Endothelial cell of umbilical vein (primary cell): ENCODE data around the gene SH3GL3. TPM values are rescaled to one million over a fixed set of nuclear protein-coding genes. Genes with fewer than 3 reads are reported as not detected.

Experiments
- Bru-seq: library from RNA; stranded (reverse); fragments of 400-500 nt; gene quantifications from one replicate; lab custom pipeline; 2021; lab: Mats Ljungman, UMichigan
- BruChase-seq, 2 experiments: library from RNA; stranded (reverse); fragments of 400-500 nt; gene quantifications; one replicate each; lab custom pipeline; 2021; lab: Mats Ljungman, UMichigan
- BruUV-seq: library from RNA; stranded (reverse); fragments of 400-500 nt; replicated peaks from 2 replicates; lab custom pipeline; 2021; lab: Mats Ljungman, UMichigan
- CTCF ChIA-PET: fragments of 300-600, 350-600 bp; sonication (Branson Sonifier 250); formaldehyde crosslinking; loops from one replicate; lab custom pipeline; 2021; ENCODE audit warnings: antibody characterized with exemption, inconsistent platforms; lab: Charles Lee
- POLR2A ChIA-PET: fragments of 300-600, 350-600 bp; sonication (Branson Sonifier 250); formaldehyde crosslinking; loops from one replicate; lab custom pipeline; 2021; ENCODE audit warnings: antibody characterized with exemption, inconsistent platforms; lab: Charles Lee
- DNase-seq: peaks from one replicate; pipeline ENCODE4 v3.0.0-alpha.2; 2011; ENCODE audit warnings: low read depth, low spot score
- FAIRE-seq: peaks from 2 replicates; lab custom pipeline; 2011; peaks lifted over from hg19 to GRCh38; lab: Jason Lieb, UNC
- H2AFZ ChIP-seq: 2 replicates; pipeline ENCODE4 v1.6.0; 2012; ENCODE audit warnings: low read depth, low read length, control low read depth, inconsistent platforms
- H3K27ac ChIP-seq: 2 replicates; pipeline ENCODE4 v1.5.1; 2011; ENCODE audit warnings: low read depth, mild to moderate bottlenecking, control low read depth, low read length, moderate library complexity; ENCODE audit not compliant: insufficient read depth
- H3K27me3 ChIP-seq, 2 experiments: 2 replicates each; pipeline versions ENCODE4 v1.6.0 to v1.6.1; 2011; ENCODE audit warnings: low read length in 2 of 2, mixed read lengths in 1 of 2; ENCODE audit not compliant: control insufficient read depth in 2 of 2, insufficient read depth in 2 of 2
- H3K36me3 ChIP-seq, 2 experiments: 2 replicates in 1 of 2; 3 replicates in 1 of 2; pipeline ENCODE4 v1.5.1; 2011; ENCODE audit warnings: low read length in 2 of 2, mild to moderate bottlenecking in 1 of 2, moderate library complexity in 1 of 2; ENCODE audit not compliant: control insufficient read depth in 2 of 2, insufficient read depth in 2 of 2; ENCODE audit errors: extremely low read depth in 1 of 2
- H3K4me1 ChIP-seq: 3 replicates; pipeline ENCODE4 v1.5.1; 2011; ENCODE audit warnings: mild to moderate bottlenecking, low read length; ENCODE audit not compliant: control insufficient read depth, insufficient read depth; ENCODE audit errors: extremely low read depth
- H3K4me2 ChIP-seq: 2 replicates; pipeline ENCODE4 v1.6.1; 2011; ENCODE audit warnings: low read length, control low read depth, mixed read lengths; ENCODE audit not compliant: insufficient read depth
- H3K4me3 ChIP-seq, 3 experiments: fragments of 200-600 bp in 1 of 3; sonication (generic), shearing (Covaris generic) in 1 of 3; replicated peaks in 1 of 3; 2 replicates each; pipeline ENCODE4 v1.5.1; 2011 to 2016; ENCODE audit warnings: control low read depth in 3 of 3, low read length in 3 of 3, mild to moderate bottlenecking in 2 of 3, inconsistent platforms in 1 of 3, low read depth in 1 of 3, moderate library complexity in 1 of 3; ENCODE audit not compliant: insufficient read depth in 1 of 3
- H3K79me2 ChIP-seq: 2 replicates; pipeline ENCODE4 v1.6.0; 2012; ENCODE audit warnings: low read length, inconsistent platforms; ENCODE audit not compliant: control insufficient read depth, insufficient read depth
- H3K9ac ChIP-seq: replicated peaks from 2 replicates; pipeline ENCODE3; 2011; ENCODE audit warnings: low read length, control low read depth; ENCODE audit not compliant: insufficient read depth; ENCODE audit errors: extremely low read depth
- H3K9me1 ChIP-seq: replicated peaks from 3 replicates; pipeline ENCODE4 v1.6.0; 2011; ENCODE audit warnings: mild to moderate bottlenecking, low read length; ENCODE audit not compliant: control insufficient read depth, insufficient read depth; ENCODE audit errors: extremely low read depth
- H3K9me3 ChIP-seq: replicated peaks from 2 replicates; pipeline ENCODE4 v1.5.1; 2012; ENCODE audit warnings: low read length, inconsistent platforms; ENCODE audit not compliant: control insufficient read depth, insufficient read depth
- H4K20me1 ChIP-seq: replicated peaks from 2 replicates; pipeline ENCODE3; 2011; ENCODE audit warnings: mild to moderate bottlenecking, low read length; ENCODE audit not compliant: control insufficient read depth, insufficient read depth; ENCODE audit errors: extremely low read depth
- EZH2 ChIP-seq: IDR thresholded peaks from 2 replicates; pipeline ENCODE4 v1.6.1; 2012; ENCODE audit warnings: borderline replicate concordance, low read depth, mild to moderate bottlenecking, moderate library complexity, low read length, inconsistent platforms; ENCODE audit not compliant: severe bottlenecking
- FOS ChIP-seq: IDR thresholded peaks from 2 replicates; pipeline ENCODE4 v1.6.1; 2011; ENCODE audit warnings: mild to moderate bottlenecking, low read length, moderate library complexity, borderline replicate concordance; ENCODE audit not compliant: insufficient read depth
- GATA2 ChIP-seq: IDR thresholded peaks from 2 replicates; pipeline ENCODE4 v1.7.0; 2011; ENCODE audit warnings: low read depth, mild to moderate bottlenecking, moderate library complexity, mixed read lengths, low read length; ENCODE audit not compliant: insufficient read length, insufficient read depth
- JUN ChIP-seq: IDR thresholded peaks from 2 replicates; pipeline ENCODE4 v1.6.1; 2011; ENCODE audit warnings: borderline replicate concordance, low read depth; ENCODE audit not compliant: insufficient read length, insufficient read depth
- POLR2A ChIP-seq: IDR thresholded peaks from 2 replicates; pipeline ENCODE4 v1.6.1; 2012; ENCODE audit warnings: low read depth, mild to moderate bottlenecking, control low read depth, low read length
- POLR2AphosphoS5 ChIP-seq: IDR thresholded peaks from 2 replicates; pipeline ENCODE4 v1.6.1; 2012; ENCODE audit warnings: low read depth, mild to moderate bottlenecking, control low read depth, low read length, moderate library complexity; ENCODE audit not compliant: insufficient read depth
- dilution Hi-C: fragments of 300-500 bp; cut with MboI; formaldehyde crosslinking; loops from one replicate; pipeline ENCODE4 v1.15.0; 2019; ENCODE audit warnings: low sequenced_read_pairs; ENCODE audit not compliant: extremely low pct_ligation_motif_present
- intact Hi-C: fragments of 100-400 bp; cut with micrococcal nuclease; formaldehyde crosslinking; loops from one replicate; pipeline ENCODE4 v1.10.0; 2022
- long read RNA-seq: library from polyadenylated mRNA; stranded (forward); transcript quantifications from one replicate; pipeline ENCODE4 v2.0.0, GENCODE V29; 2021
- polyA minus RNA-seq, 3 experiments: library from RNA; depleted of rRNA, polyadenylated mRNA; stranded (reverse); fragments of >200 nt; gene quantifications; 1 replicate in 1 of 3; 2 replicates in 2 of 3; pipeline ENCODE4 v1.2.3, GENCODE V29; 2011
- polyA plus RNA-seq, 4 experiments: library from polyadenylated mRNA; depleted of rRNA in 3 of 4; stranded (reverse) in 3 of 4; unstranded in 1 of 4; fragments of >200 nt; gene quantifications; 2 replicates each; pipeline versions ENCODE4 v1.2.1 to v1.2.3, GENCODE V29; 2011 to 2012; ENCODE audit warnings: missing spikeins in 1 of 4
- total RNA-seq: library from RNA; stranded (reverse); gene quantifications from 2 replicates; pipeline ENCODE4 v1.2.3, GENCODE V29; 2021
- TF ChIP-seq, protein P1 (sequence below): IDR thresholded peaks from 2 replicates; pipeline ENCODE4 v1.6.1; 2011; ENCODE audit not compliant: insufficient read depth, insufficient read length
- TF ChIP-seq, protein P2 (sequence below), 2 donors: IDR thresholded peaks; 1 replicate in 1 of 2; 2 replicates in 1 of 2; pipeline ENCODE4 v1.5.1; 2011; ENCODE audit warnings: low read length in 2 of 2, mild to moderate bottlenecking in 2 of 2, moderate library complexity in 2 of 2, control low read depth in 1 of 2, inconsistent platforms in 1 of 2, low read depth in 1 of 2; ENCODE audit not compliant: insufficient read depth in 1 of 2; ENCODE audit errors: extremely low read depth in 1 of 2

The SH3GL3 gene
- total RNA-seq (not detected in 2 replicates), polyA plus RNA-seq (not detected in 2 replicates), polyA minus RNA-seq (not detected in 2 replicates), Bru-seq, nascent RNA (percentile 7 among the genes with signal in this experiment), BruChase-seq, experiment 1, labeled RNA remaining after a 6-hour chase (percentile 1 among the genes with signal in this experiment), BruChase-seq, experiment 2, labeled RNA remaining after a 2-hour chase (percentile 8 among the genes with signal in this experiment)
- polyA plus RNA-seq (2011; cell fraction: cytosol; rRNA removed) = 0.04 and 0.07 TPM in 2 replicates
- not detected in 2 replicates for polyA plus RNA-seq (2011; cell fraction: nucleus; rRNA removed)
- polyA plus RNA-seq (2012) = not detected in 2 replicates
- polyA minus RNA-seq (2011; cell fraction: cytosol; rRNA and poly(A)+ RNA removed) = not detected
- polyA minus RNA-seq (2011; cell fraction: nucleus; rRNA and poly(A)+ RNA removed) = not detected in 2 replicates
- long read RNA-seq = 0 reads

GRCh38 chr15:83446904-83447709 is at the start of gene SH3GL3:
Gene SH3GL3 (plus strand): TSS chr15:83447341. CDS start chr15:83447534, 193 bp downstream.
- Histone ChIP-seq H3K36me3 (no peaks in the 10 kb centered on the region), H3K9ac (no peak within 1 kb of the TSS), H3K27me3 (peaks cover 8 to 19% of the 10 kb centered on the region in 2 experiments), H3K4me3 (peak within 1 kb of the TSS; percentile 29 to 46 (median 32)), H3K4me2 (peak within 1 kb of the TSS; percentile 75), H3K27ac (no peak within 1 kb of the TSS), H3K9me3 (no peaks in the 10 kb centered on the region), H4K20me1 (no peaks in the 10 kb centered on the region), H3K4me1 (no peaks in the 10 kb centered on the region), H3K79me2 (no peaks in the 10 kb centered on the region), H3K9me1 (no peaks in the 10 kb centered on the region), H2AFZ (peak within 1 kb of the TSS; percentile 79)
- POLR2A ChIA-PET = no interaction called here
- FAIRE-seq (peak; percentile 82), DNase-seq (peak; percentile 80)
- intact Hi-C loops (loop anchor here (10.0 kb wide), 1 partner anchor 588 kb away; no protein-coding TSS in a partner anchor), dilution Hi-C loops (no loop called here)
- no TSS peak for BruUV-seq
- CTCF ChIA-PET = interaction anchor here (1.0 to 3.1 kb wide), 12 partner anchors 9 to 201 kb away, joined by 3 to 27 read pairs (median 6); no protein-coding TSS in a partner anchor
- TF ChIP-seq, protein P1, sequence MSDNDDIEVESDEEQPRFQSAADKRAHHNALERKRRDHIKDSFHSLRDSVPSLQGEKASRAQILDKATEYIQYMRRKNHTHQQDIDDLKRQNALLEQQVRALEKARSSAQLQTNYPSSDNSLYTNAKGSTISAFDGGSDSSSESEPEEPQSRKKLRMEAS = no peak
- no peak for TF ChIP-seq POLR2A
- TF ChIP-seq, protein P2, sequence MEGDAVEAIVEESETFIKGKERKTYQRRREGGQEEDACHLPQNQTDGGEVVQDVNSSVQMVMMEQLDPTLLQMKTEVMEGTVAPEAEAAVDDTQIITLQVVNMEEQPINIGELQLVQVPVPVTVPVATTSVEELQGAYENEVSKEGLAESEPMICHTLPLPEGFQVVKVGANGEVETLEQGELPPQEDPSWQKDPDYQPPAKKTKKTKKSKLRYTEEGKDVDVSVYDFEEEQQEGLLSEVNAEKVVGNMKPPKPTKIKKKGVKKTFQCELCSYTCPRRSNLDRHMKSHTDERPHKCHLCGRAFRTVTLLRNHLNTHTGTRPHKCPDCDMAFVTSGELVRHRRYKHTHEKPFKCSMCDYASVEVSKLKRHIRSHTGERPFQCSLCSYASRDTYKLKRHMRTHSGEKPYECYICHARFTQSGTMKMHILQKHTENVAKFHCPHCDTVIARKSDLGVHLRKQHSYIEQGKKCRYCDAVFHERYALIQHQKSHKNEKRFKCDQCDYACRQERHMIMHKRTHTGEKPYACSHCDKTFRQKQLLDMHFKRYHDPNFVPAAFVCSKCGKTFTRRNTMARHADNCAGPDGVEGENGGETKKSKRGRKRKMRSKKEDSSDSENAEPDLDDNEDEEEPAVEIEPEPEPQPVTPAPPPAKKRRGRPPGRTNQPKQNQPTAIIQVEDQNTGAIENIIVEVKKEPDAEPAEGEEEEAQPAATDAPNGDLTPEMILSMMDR (IDR thresholded peaks at IDR 0.05; ENCODE audit: extremely low read depth in 1 of 2, insufficient read depth in 1 of 2, low read depth in 1 of 2, low read length in 2 of 2) = peak; percentile 7 to 35
- no peak for TF ChIP-seq GATA2
- peak; percentile 11 for TF ChIP-seq FOS
- TF ChIP-seq POLR2AphosphoS5 = no peak
- TF ChIP-seq EZH2 = no peak
- no peak for TF ChIP-seq JUN
